ENCODE measurements around the gene EPB42. TPM values are rescaled to one million over a fixed set of nuclear protein-coding genes. Genes with fewer than 3 reads are reported as not detected.
"Not testable (repeated sequence)": the region's sequence is repeated elsewhere in the genome, so short reads cannot be mapped to it uniquely, and the experiment has no call there.

Gene EPB42
- total RNA-seq, 1 experiment from 2014 or later: not detected

DNA sequence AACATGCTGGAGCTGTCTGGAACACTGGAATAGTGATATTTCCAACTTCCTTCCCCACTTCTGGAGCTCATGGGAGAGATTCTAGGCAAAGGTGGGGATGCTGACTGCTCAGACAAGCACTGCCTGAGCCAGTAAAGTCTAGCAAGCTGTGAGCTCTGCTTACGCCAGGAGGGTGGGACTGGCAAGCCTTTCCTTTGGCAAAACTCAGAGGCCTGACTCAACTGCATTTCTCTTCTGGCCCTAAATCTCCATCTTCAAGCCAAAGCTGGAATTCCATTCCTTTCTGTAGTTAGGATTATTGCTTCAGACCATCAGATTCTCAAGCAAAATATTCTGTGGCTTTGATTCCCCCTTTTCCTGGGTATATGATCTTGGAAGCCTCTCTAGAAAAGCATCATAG is 20.3 kb upstream of the EPB42 start:
- DNase-seq (ENCODE audit: low read depth): no peak

GRCh38 chr15:43239732-43240491 is 19.1 kb upstream of the EPB42 start:
- DNase-seq (ENCODE audit: low read depth): peak; percentile 76

- DNase-seq (ENCODE audit: low read depth): no peak
These were observed 17.9 kb upstream of the EPB42 start for GRCh38 chr15:43238671-43239131.

- peak; percentile 18 for DNase-seq (ENCODE audit: low read depth)
These were observed 17.1 kb upstream of the EPB42 start for GRCh38 chr15:43237842-43238470.

- no peak for DNase-seq (ENCODE audit: low read depth)
These were observed 14.7 kb upstream of the EPB42 start for GRCh38 chr15:43235536-43235935.

DNA sequence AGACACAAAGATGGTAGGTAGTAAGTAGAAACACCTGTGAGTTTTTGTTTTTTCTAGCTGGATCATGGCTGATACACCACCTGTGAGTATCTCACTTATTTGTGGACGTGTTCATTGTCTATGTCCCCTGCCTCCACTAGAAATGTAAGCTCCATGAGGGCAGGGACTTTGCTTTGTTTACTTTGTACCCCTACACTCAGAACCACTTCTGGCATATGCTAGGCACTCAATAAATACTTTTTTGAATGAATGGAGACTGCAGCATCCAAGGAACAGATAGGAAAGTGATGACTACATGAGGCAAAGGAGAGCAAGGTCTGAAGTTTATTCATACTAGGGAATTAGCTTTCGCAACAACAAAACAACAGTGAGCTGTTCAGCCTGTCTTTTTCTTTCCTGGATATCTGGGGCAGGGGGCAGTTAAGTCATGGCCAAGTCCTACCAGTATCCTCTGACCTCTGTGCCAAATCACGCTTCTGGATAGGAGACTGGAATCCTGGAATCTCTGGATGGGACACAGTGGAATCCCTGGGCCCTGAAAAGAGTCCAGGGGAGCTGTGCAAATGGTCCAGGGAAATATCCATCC is 11.6 kb upstream of the EPB42 start:
- no peak for DNase-seq (ENCODE audit: low read depth)

- DNase-seq (ENCODE audit: low read depth): peak; percentile 38
These were observed 9.9 kb upstream of the EPB42 start for GRCh38 chr15:43230640-43231115.

GRCh38 chr15:43229977-43230376 is 9.2 kb upstream of the EPB42 start:
- DNase-seq (ENCODE audit: low read depth): no peak

DNA sequence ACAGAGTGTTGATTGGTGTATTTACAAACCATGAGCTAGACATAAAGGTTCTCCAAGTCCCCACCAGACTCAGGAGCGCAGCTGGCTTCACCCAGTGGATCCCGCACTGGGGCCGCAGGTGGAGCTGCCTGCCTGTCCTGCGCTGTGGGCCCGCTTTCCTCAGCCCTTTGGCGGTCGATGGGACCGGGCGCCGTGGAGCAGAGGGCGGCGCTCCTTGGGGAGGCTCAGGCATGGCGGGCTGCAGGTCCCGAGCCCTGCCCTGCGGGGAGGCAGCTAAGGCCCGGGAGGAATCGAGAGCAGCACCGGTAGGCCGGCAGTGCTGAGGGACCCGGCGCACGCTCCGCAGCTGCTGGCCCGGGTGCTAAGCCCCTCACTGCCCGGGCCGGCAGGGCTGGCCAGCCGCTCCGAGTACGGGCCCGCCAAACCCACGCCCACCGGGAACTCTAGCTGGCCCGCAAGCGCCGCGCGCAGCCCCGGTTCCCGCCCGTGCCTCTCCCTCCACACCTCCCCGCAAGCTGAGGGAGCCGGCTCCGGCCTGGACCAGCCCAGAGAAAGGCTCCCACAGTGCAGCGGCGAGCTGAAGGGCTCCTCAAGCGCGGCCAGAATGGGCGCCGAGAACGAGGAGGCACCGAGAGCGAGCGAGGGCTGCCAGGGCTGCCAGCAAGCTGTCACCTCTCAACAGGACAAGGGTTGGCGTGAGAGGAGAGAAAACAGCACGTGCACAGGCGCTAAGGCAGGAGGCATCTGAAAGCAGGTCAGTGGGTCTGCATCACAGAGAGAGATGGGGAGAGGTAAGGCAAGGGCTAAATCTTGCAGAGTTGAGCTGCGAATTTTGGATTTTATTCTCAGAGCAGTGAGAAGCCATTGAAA is 5.9 kb upstream of the EPB42 start:
- no peak for DNase-seq (ENCODE audit: low read depth)

DNA sequence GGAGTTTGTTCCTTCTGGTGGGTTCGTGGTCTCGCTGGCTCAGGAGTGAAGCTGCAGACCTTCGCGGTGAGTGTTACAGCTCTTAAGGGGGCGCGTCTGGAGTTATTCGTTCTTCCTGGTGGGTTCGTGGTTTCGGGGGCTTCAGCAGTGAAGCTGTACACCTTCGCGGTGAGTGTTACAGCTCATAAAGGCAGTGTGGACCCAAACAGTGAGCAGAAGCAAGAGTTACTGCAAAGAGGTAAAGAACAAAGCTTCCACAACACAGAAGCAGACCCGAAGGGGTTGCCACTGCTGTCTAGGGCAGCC is 5.1 kb upstream of the EPB42 start:
- not testable (repeated sequence) for DNase-seq (ENCODE audit: low read depth)

GRCh38 chr15:43225201-43225949 is 4.6 kb upstream of the EPB42 start:
- peak; percentile 73 for DNase-seq (ENCODE audit: low read depth)

DNA sequence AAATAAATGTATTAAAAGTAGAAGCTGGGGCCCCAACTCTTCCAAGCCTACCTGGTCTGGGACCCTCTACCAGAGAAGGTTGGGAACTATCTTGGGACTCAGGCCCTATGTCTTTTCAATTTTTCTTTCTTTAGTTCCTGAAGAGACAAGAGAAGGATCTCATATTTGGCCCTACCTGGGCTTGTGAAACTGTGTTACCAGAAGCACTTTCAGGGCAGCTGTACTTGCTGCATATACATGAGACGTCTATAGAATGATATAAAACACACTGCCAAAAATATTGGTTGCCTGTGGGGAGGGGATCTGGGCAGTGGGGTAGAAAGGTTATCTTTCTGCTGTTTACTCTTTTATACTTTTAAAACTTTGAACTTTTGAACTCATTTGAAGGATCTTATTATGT is 604 bp upstream of the EPB42 start:
- no peak for DNase-seq (ENCODE audit: low read depth)

GRCh38 chr15:43219929-43220928 is 589 bp downstream of the EPB42 start:
- no peak for DNase-seq (ENCODE audit: low read depth)

GRCh38 chr15:43218908-43219706 is 1.7 kb downstream of the EPB42 start:
- DNase-seq (ENCODE audit: low read depth): peak; percentile 95

DNA sequence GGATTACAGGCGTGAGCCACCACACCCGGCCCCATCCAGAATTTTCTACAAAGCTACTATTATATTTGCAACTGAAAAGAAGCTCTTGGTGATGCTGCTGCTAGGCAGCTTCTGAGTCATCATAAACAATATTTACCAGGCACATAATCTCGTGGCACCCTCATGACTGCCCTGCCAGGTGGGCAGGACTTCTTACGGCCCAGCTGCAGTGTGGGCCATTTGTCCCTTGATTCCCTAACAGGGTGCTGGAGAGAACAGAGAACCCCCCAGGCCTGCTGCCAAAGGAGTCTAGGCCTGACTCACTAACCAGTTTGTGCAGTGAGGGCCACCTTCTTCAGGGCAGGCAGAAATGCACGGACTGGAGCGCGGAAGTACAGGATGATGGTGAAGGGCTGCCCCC is 4.9 kb downstream of the EPB42 start:
- DNase-seq (ENCODE audit: low read depth): peak; percentile 50

GRCh38 chr15:43214592-43215295 is 6.1 kb downstream of the EPB42 start:
- no peak for DNase-seq (ENCODE audit: low read depth)

GRCh38 chr15:43214169-43214568 is 6.6 kb downstream of the EPB42 start:
- no peak for DNase-seq (ENCODE audit: low read depth)

DNA sequence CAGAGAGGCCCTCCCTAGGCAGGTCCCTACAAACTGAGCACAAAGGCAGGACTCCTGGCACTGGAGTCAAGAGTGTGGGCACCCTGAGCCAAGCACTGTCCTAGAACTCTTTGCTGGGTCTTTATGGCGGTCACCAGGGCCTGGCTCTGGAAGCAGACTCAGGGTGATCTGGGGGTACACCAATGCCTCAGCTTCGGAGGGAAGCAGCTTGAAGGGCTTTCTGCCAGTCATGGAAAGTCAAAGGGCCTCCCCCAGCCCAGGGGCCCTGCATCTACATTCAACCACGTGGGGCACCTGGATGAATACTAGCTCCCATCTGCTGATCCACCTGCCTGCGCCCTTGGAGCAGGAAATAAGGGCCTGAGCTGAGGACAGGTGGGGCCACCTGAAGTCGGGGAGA is 7.4 kb downstream of the EPB42 start:
- no peak for DNase-seq (ENCODE audit: low read depth)

GRCh38 chr15:43212951-43213350 is 7.9 kb downstream of the EPB42 start:
- no peak for DNase-seq (ENCODE audit: low read depth)
